IPS-18a (cell line): ENCODE measurements around the gene WNT1.

Source experiments
- H3K27ac ChIP-seq: one replicate; pipeline ENCODE4 v1.5.1; 2013; ENCODE audit warnings: low read length
- H3K27me3 ChIP-seq: one replicate; pipeline ENCODE4 v1.6.1; 2013; ENCODE audit warnings: mild to moderate bottlenecking, low read length; ENCODE audit not compliant: control insufficient read depth, insufficient read depth
- H3K36me3 ChIP-seq: one replicate; pipeline ENCODE4 v1.6.1; 2013; ENCODE audit warnings: low read depth, low read length; ENCODE audit not compliant: control insufficient read depth
- H3K4me1 ChIP-seq: one replicate; pipeline ENCODE4 v1.6.1; 2013; ENCODE audit warnings: low read depth, low read length; ENCODE audit not compliant: control insufficient read depth
- H3K4me3 ChIP-seq: one replicate; pipeline ENCODE4 v1.5.1; 2013; ENCODE audit warnings: low read length
- H3K9ac ChIP-seq: one replicate; pipeline ENCODE4 v1.6.1; 2013; ENCODE audit warnings: mild to moderate bottlenecking, low read length, moderate library complexity
- H3K9me3 ChIP-seq: one replicate; pipeline ENCODE4 v1.6.1; 2013; ENCODE audit warnings: low read depth, low read length; ENCODE audit not compliant: control insufficient read depth

The WNT1 gene

GRCh38 chr12:49026678-49027480 lies 48.8 kb downstream of the WNT1 start:
- Histone ChIP-seq H3K4me1 (no peaks in the 10 kb centered on the region), H3K9me3 (no peaks in the 10 kb centered on the region), H3K36me3 (peaks cover 82% of the 10 kb centered on the region), H3K9ac (no peak overlapping the region), H3K27ac (no peak overlapping the region), H3K4me3 (no peak overlapping the region), H3K27me3 (no peaks in the 10 kb centered on the region)

- Histone ChIP-seq H3K27ac (no peak overlapping the region), H3K9me3 (no peaks in the 10 kb centered on the region), H3K27me3 (no peaks in the 10 kb centered on the region), H3K4me3 (no peak overlapping the region), H3K36me3 (peaks cover 83% of the 10 kb centered on the region), H3K4me1 (no peaks in the 10 kb centered on the region), H3K9ac (no peak overlapping the region)
Observed at GRCh38 chr12:49027846-49028555, 49.9 kb downstream of the WNT1 start.

GRCh38 chr12:49028666-49029275 lies 50.6 kb downstream of the WNT1 start:
- H3K36me3 ChIP-seq = peaks cover 83% of the 10 kb centered on the region
- no peak overlapping the region for H3K27ac ChIP-seq
- H3K27me3 ChIP-seq = no peaks in the 10 kb centered on the region
- no peaks in the 10 kb centered on the region for H3K9me3 ChIP-seq
- H3K4me3 ChIP-seq = no peak overlapping the region
- H3K9ac ChIP-seq = no peak overlapping the region
- no peaks in the 10 kb centered on the region for H3K4me1 ChIP-seq

DNA sequence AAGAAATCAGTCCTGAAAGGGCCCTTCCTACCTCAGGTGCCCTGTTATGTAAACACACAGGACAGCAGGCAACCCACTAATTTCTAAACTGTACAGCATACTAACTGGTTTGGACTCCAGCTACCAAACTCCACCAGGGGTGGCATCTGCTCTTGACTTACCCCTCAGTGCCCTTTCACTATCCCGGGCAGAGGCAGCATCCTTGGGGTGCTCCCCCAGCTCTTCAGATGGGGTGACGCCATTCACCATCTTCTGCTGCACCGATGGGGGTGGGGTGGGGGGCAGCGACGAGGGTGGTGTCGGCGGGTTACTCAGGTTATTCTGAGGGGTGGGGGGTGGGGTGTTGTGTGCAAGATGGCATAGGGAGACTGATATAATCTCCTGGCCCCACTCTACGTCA lies 52.0 kb downstream of the WNT1 start:
- no peaks in the 10 kb centered on the region for H3K4me1 ChIP-seq
- no peaks in the 10 kb centered on the region for H3K27me3 ChIP-seq
- H3K9me3 ChIP-seq = no peaks in the 10 kb centered on the region
- H3K4me3 ChIP-seq = no peak overlapping the region
- H3K27ac ChIP-seq = no peak overlapping the region
- no peak overlapping the region for H3K9ac ChIP-seq
- peaks cover 85% of the 10 kb centered on the region for H3K36me3 ChIP-seq

GRCh38 chr12:49030714-49031572 lies 52.8 kb downstream of the WNT1 start:
- H3K36me3 ChIP-seq = peaks cover 81% of the 10 kb centered on the region
- H3K4me1 ChIP-seq = no peaks in the 10 kb centered on the region
- no peaks in the 10 kb centered on the region for H3K9me3 ChIP-seq
- no peak overlapping the region for H3K9ac ChIP-seq
- H3K4me3 ChIP-seq = no peak overlapping the region
- H3K27ac ChIP-seq = no peak overlapping the region
- no peaks in the 10 kb centered on the region for H3K27me3 ChIP-seq

GRCh38 chr12:49031573-49032161 lies 53.5 kb downstream of the WNT1 start:
- Histone ChIP-seq H3K27me3 (no peaks in the 10 kb centered on the region), H3K9me3 (no peaks in the 10 kb centered on the region), H3K4me1 (no peaks in the 10 kb centered on the region), H3K4me3 (no peak overlapping the region), H3K9ac (no peak overlapping the region), H3K36me3 (peaks cover 79% of the 10 kb centered on the region), H3K27ac (no peak overlapping the region)
